Measurements from ENCODE around the gene NBEAL2.

Gene NBEAL2

GRCh38 chr3:46989146-46989810 is 9.8 kb downstream of the NBEAL2 start (continued):
- TF ChIP-seq ELK4 (IDR thresholded peaks at IDR 0.05; ENCODE audit: borderline replicate concordance, low read depth, low read length) (no peak), KLF7 (tag by site-specific recombination; IDR thresholded peaks at IDR 0.05; ENCODE audit: borderline replicate concordance) (no peak), ZNF341 (tag by site-specific recombination; IDR thresholded peaks at IDR 0.05; ENCODE audit: low read depth) (no peak)

- ChIA-PET POLR2A (no interaction called here), CTCF (no interaction called here)
- H3K9me3 ChIP-seq (ENCODE audit: control insufficient read depth, insufficient read depth, low read depth, low read length) = no peaks in the 10 kb centered on the region
- no peaks in the 10 kb centered on the region for H3K4me1 ChIP-seq (ENCODE audit: control insufficient read depth, insufficient read depth, low read length)
- peaks cover 0 to 43% of the 10 kb centered on the region in 2 experiments; a peak in 1 of 3 replicates for H3K36me3 ChIP-seq (ENCODE audit: control insufficient read depth in 2 of 2, insufficient read depth in 1 of 2, low read length in 2 of 2)
- TF ChIP-seq PRDM10 (tag by site-specific recombination; IDR thresholded peaks at IDR 0.05) (no peak), BCL11B (tag by site-specific recombination; IDR thresholded peaks at IDR 0.05; ENCODE audit: low read depth) (no peak), KLF7 (tag by site-specific recombination; IDR thresholded peaks at IDR 0.05; ENCODE audit: borderline replicate concordance) (no peak), HIC1 (tag by site-specific recombination; IDR thresholded peaks at IDR 0.05) (no peak), MEIS1 (CRISPR knock-in tag; IDR thresholded peaks at IDR 0.05; ENCODE audit: borderline replicate concordance) (no peak), ZNF16 (tag by site-specific recombination; IDR thresholded peaks at IDR 0.05; ENCODE audit: low read depth) (no peak), ZNF324 (tag by site-specific recombination; IDR thresholded peaks at IDR 0.05) (no peak), KLF1 (tag by site-specific recombination; IDR thresholded peaks at IDR 0.05) (no peak), ZNF169 (tag by site-specific recombination; IDR thresholded peaks at IDR 0.05) (no peak), ZNF626 (tag by site-specific recombination; IDR thresholded peaks at IDR 0.05) (no peak), ZBTB26 (tag by site-specific recombination; optimal IDR thresholded peaks at IDR 0.05) (no peak), ZNF10 (tag by site-specific recombination; IDR thresholded peaks at IDR 0.05) (no peak), ZNF670 (tag by site-specific recombination; IDR thresholded peaks at IDR 0.05; ENCODE audit: low read depth) (no peak), ZNF704 (tag by site-specific recombination; IDR thresholded peaks at IDR 0.05) (no peak), OVOL3 (tag by site-specific recombination; IDR thresholded peaks at IDR 0.05) (no peak), ZNF473 (tag by site-specific recombination; IDR thresholded peaks at IDR 0.05) (no peak), EGR2 (tag by site-specific recombination; IDR thresholded peaks at IDR 0.05; ENCODE audit: low read depth) (no peak), ZNF248 (tag by site-specific recombination; IDR thresholded peaks at IDR 0.05) (no peak), HOXD13 (CRISPR knock-in tag; IDR thresholded peaks at IDR 0.05; ENCODE audit: borderline replicate concordance) (no peak), AEBP2 (tag by site-specific recombination; IDR thresholded peaks at IDR 0.05; ENCODE audit: borderline replicate concordance) (no peak)
- H3K4me3 ChIP-seq (ENCODE audit: low read depth, low read length) = no peak overlapping the region
- no peak overlapping the region for H3K27ac ChIP-seq (ENCODE audit: extremely low read depth, low read depth, low read length)
Observed at GRCh38 chr3:46990573-46991374, 11.3 kb downstream of the NBEAL2 start.

Data from HEK293 (cell line).